ENCODE data around the gene ARHGAP33. TPM values are rescaled to one million over a fixed set of nuclear protein-coding genes. Genes with fewer than 3 reads are reported as not detected.
A peak's percentile ranks its signal among the peaks of the same experiment; 100 is the strongest.

Gene ARHGAP33
- polyA plus RNA-seq, 2 of the 4 experiments (the other 2 are of a cell fraction) = 0.84 to 6.1 TPM

GRCh38 chr19:35745328-35746086, 29.9 kb upstream of the ARHGAP33 start, which contains the start of the genes PSENEN and U2AF1L4:
Gene PSENEN, plus strand, starts transcription at chr19:35745651. Its CDS starts 280 bp downstream, at chr19:35745931.
Gene U2AF1L4, minus strand, starts transcription at chr19:35745418. Its CDS starts 27 bp downstream, at chr19:35745391.
- TF ChIP-seq TP53 (CRISPR knock-in tag; IDR thresholded peaks at IDR 0.05) = 0 out of 2 replicates have a peak, but pooled peaks have one; percentile 28
- TF ChIP-seq EP300 (IDR thresholded peaks at IDR 0.05) = no peak
- TF ChIP-seq ZNF302 (CRISPR knock-in tag; IDR thresholded peaks at IDR 0.05) = no peak
- peak; percentile 38; the same call in 1 of the 2 replicates for TF ChIP-seq KDM5A (IDR thresholded peaks at IDR 0.05)
- TF ChIP-seq, protein P1, sequence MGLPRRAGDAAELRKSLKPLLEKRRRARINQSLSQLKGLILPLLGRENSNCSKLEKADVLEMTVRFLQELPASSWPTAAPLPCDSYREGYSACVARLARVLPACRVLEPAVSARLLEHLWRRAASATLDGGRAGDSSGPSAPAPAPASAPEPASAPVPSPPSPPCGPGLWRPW (IDR thresholded peaks at IDR 0.05) = no peak
- TF ChIP-seq NPAS2 (CRISPR knock-in tag; IDR thresholded peaks at IDR 0.05; ENCODE audit: borderline replicate concordance) = no peak
- TF ChIP-seq FOSB (CRISPR knock-in tag; IDR thresholded peaks at IDR 0.05) = no peak
- peak; percentile 67 for TF ChIP-seq POLR2A (IDR thresholded peaks at IDR 0.05; ENCODE audit: low read length)
- TF ChIP-seq RFX5 (IDR thresholded peaks at IDR 0.05) = no peak
- TF ChIP-seq JUN (IDR thresholded peaks at IDR 0.05) = peak; percentile 68 to 78; a peak in 3 of 5 replicates
- TF ChIP-seq CEBPB (IDR thresholded peaks at IDR 0.05) = peak in 1 of 2 experiments; percentile 64; a peak in 1 of 4 replicates
- no peak for TF ChIP-seq ELK1 (IDR thresholded peaks at IDR 0.05; ENCODE audit: low read depth, low read length)
- no peak for TF ChIP-seq RCOR1 (IDR thresholded peaks at IDR 0.05; ENCODE audit: low read depth, low read length)
- no peak for TF ChIP-seq HMGXB4 (CRISPR knock-in tag; IDR thresholded peaks at IDR 0.05; ENCODE audit: borderline replicate concordance)
- TF ChIP-seq HEYL (CRISPR knock-in tag; IDR thresholded peaks at IDR 0.05) = no peak
- no peak for TF ChIP-seq E2F6 (IDR thresholded peaks at IDR 0.05; ENCODE audit: borderline replicate concordance, low read depth)
- TF ChIP-seq, protein P2, sequence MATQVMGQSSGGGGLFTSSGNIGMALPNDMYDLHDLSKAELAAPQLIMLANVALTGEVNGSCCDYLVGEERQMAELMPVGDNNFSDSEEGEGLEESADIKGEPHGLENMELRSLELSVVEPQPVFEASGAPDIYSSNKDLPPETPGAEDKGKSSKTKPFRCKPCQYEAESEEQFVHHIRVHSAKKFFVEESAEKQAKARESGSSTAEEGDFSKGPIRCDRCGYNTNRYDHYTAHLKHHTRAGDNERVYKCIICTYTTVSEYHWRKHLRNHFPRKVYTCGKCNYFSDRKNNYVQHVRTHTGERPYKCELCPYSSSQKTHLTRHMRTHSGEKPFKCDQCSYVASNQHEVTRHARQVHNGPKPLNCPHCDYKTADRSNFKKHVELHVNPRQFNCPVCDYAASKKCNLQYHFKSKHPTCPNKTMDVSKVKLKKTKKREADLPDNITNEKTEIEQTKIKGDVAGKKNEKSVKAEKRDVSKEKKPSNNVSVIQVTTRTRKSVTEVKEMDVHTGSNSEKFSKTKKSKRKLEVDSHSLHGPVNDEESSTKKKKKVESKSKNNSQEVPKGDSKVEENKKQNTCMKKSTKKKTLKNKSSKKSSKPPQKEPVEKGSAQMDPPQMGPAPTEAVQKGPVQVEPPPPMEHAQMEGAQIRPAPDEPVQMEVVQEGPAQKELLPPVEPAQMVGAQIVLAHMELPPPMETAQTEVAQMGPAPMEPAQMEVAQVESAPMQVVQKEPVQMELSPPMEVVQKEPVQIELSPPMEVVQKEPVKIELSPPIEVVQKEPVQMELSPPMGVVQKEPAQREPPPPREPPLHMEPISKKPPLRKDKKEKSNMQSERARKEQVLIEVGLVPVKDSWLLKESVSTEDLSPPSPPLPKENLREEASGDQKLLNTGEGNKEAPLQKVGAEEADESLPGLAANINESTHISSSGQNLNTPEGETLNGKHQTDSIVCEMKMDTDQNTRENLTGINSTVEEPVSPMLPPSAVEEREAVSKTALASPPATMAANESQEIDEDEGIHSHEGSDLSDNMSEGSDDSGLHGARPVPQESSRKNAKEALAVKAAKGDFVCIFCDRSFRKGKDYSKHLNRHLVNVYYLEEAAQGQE (IDR thresholded peaks at IDR 0.05) = no peak
- no peak for TF ChIP-seq HOXA7 (CRISPR knock-in tag; IDR thresholded peaks at IDR 0.05)
- TF ChIP-seq ESRRA (IDR thresholded peaks at IDR 0.05; ENCODE audit: borderline replicate concordance, low read length) = no peak
- no peak for TF ChIP-seq MAZ (IDR thresholded peaks at IDR 0.05; ENCODE audit: borderline replicate concordance, low read depth, low read length)
- TF ChIP-seq PBX3 (IDR thresholded peaks at IDR 0.05) = no peak
- no peak for TF ChIP-seq CHD4 (IDR thresholded peaks at IDR 0.05; ENCODE audit: borderline replicate concordance)
- no peak for TF ChIP-seq ZSCAN20 (CRISPR knock-in tag; IDR thresholded peaks at IDR 0.05)
- peak; percentile 4; the same call in 1 of the 2 replicates for TF ChIP-seq MAX (IDR thresholded peaks at IDR 0.05)
- no peak for TF ChIP-seq SREBF2 (IDR thresholded peaks at IDR 0.05)
- TF ChIP-seq MYC (IDR thresholded peaks at IDR 0.05; ENCODE audit: borderline replicate concordance, low read length) = 0 out of 2 replicates have a peak, but pooled peaks have one; percentile 1
- DNase-seq (ENCODE audit: low read depth in 1 of 2, low spot score in 1 of 2) (peak; percentile 99 to 100), FAIRE-seq (peak; percentile 99), ATAC-seq (peak; percentile 54 to 70)
- H3K27ac ChIP-seq = peak within 1 kb of the TSS; percentile 93 to 97
- peak within 1 kb of the TSS; percentile 79 for H3K4me3 ChIP-seq
- H3K4me2 ChIP-seq = peak within 1 kb of the TSS; percentile 83
- no peaks in the 10 kb centered on the region for H3K9me3 ChIP-seq
- ChIA-PET POLR2A (interaction anchor here (0.6 to 1.7 kb wide), 15 partner anchors 12 to 745 kb away, joined by 3 to 10 read pairs (median 4); partner anchors contain the start of genes COX6B1, GRAMD1A, POLR2I and PROSER3), CTCF (interaction anchor here (0.5 to 3.8 kb wide), 22 partner anchors 8 to 235 kb away, joined by 3 to 29 read pairs (median 4); no protein-coding TSS in a partner anchor)
- WGBS (ENCODE audit: missing lambda C conversion rate) = 1% methylated on average over 40 of the region's 40 CpGs
- peaks cover 35% of the 10 kb centered on the region for H3K4me1 ChIP-seq

Measured in A549 (cell line).